Lower lobe of right lung (tissue), 2 donors: ENCODE results near the gene ABCA4. TPM values are rescaled to one million over a fixed set of nuclear protein-coding genes. Genes with fewer than 3 reads are reported as not detected.

Experiments
- ATAC-seq, 2 donors: fragments of 200-7000 bp; cut with Tn5 transposase; one replicate each; pipeline ENCODE4 v1.9.1; 2020 to 2022; ENCODE audit warnings: mild to moderate bottlenecking in 2 of 2, moderate library complexity in 2 of 2
- DNase-seq: peaks from one replicate; pipeline ENCODE4 v3.0.0-alpha.2; 2020
- H3K27ac ChIP-seq: fragments of 200-600 bp; one replicate; pipeline ENCODE4 v1.8.0; 2022
- H3K27me3 ChIP-seq: fragments of 200-600 bp; one replicate; pipeline ENCODE4 v1.8.0; 2022; ENCODE audit warnings: low read depth
- H3K36me3 ChIP-seq: fragments of 200-600 bp; one replicate; pipeline ENCODE4 v1.8.0; 2022; ENCODE audit warnings: mild to moderate bottlenecking
- H3K4me1 ChIP-seq: fragments of 200-600 bp; one replicate; pipeline ENCODE4 v1.8.0; 2022
- H3K4me3 ChIP-seq: fragments of 200-600 bp; one replicate; pipeline ENCODE4 v1.8.0; 2022; ENCODE audit warnings: mild to moderate bottlenecking
- H3K9me3 ChIP-seq: fragments of 200-600 bp; one replicate; pipeline ENCODE4 v1.8.0; 2022
- CTCF ChIP-seq: fragments of 200-600 bp; IDR thresholded peaks from one replicate; pipeline ENCODE4 v1.8.0; 2022; ENCODE audit warnings: antibody characterized with exemption, mild to moderate bottlenecking
- intact Hi-C: fragments of 100-400 bp; cut with DNase I; formaldehyde crosslinking; loops from one replicate; pipeline ENCODE4 v1.11.0; 2022
- total RNA-seq: library from RNA; stranded (reverse); fragmentation: NEBNext Ultra II Directional; extraction: Animal tissue kit (Norgen Biotek cat#: 25700); gene quantifications from one replicate; pipeline ENCODE4 v1.2.1, GENCODE V29; 2021
- donor health status: DM: no; HTN: yes; CAD: no; lungs with severe emphysema.

Gene ABCA4
- total RNA-seq, 1 donor from 2014 or later: 1.9 TPM

- intact Hi-C loops: no loop called here
- Histone ChIP-seq H3K4me3 (no peak overlapping the region), H3K36me3 (no peaks in the 10 kb centered on the region), H3K9me3 (no peaks in the 10 kb centered on the region), H3K4me1 (no peaks in the 10 kb centered on the region), H3K27ac (no peak overlapping the region), H3K27me3 (no peaks in the 10 kb centered on the region)
- ATAC-seq (no peak), DNase-seq (no peak)
- TF ChIP-seq CTCF: no peak
Observed at GRCh38 chr1:94121411-94121821, 468 bp upstream of the ABCA4 start.

GRCh38 chr1:94120570-94120901 is 412 bp downstream of the ABCA4 start:
- H3K27me3 ChIP-seq: no peaks in the 10 kb centered on the region
- DNase-seq: no peak
- H3K36me3 ChIP-seq: no peaks in the 10 kb centered on the region
- no peak overlapping the region for H3K27ac ChIP-seq
- no peak for ATAC-seq
- H3K4me3 ChIP-seq: no peak overlapping the region
- H3K4me1 ChIP-seq: no peaks in the 10 kb centered on the region
- intact Hi-C loops: no loop called here
- no peaks in the 10 kb centered on the region for H3K9me3 ChIP-seq
- TF ChIP-seq CTCF: no peak

- Histone ChIP-seq H3K4me1 (no peaks in the 10 kb centered on the region), H3K27ac (no peak overlapping the region), H3K9me3 (no peaks in the 10 kb centered on the region), H3K27me3 (no peaks in the 10 kb centered on the region), H3K4me3 (no peak overlapping the region), H3K36me3 (no peaks in the 10 kb centered on the region)
- TF ChIP-seq CTCF: no peak
- ATAC-seq: no peak
- DNase-seq: no peak
- intact Hi-C loops: no loop called here
Observed at GRCh38 chr1:94119796-94120569, 965 bp downstream of the ABCA4 start.

GRCh38 chr1:94119306-94119705 is 1.6 kb downstream of the ABCA4 start:
- no peak overlapping the region for H3K4me3 ChIP-seq
- H3K27ac ChIP-seq: no peak overlapping the region
- no peak for TF ChIP-seq CTCF
- H3K9me3 ChIP-seq: no peaks in the 10 kb centered on the region
- ATAC-seq: no peak
- intact Hi-C loops: no loop called here
- DNase-seq: no peak
- H3K4me1 ChIP-seq: no peaks in the 10 kb centered on the region
- H3K36me3 ChIP-seq: no peaks in the 10 kb centered on the region
- no peaks in the 10 kb centered on the region for H3K27me3 ChIP-seq

- TF ChIP-seq CTCF: no peak
- ATAC-seq: no peak
- no peak for DNase-seq
- no peak overlapping the region for H3K4me3 ChIP-seq
- H3K36me3 ChIP-seq: no peaks in the 10 kb centered on the region
- no peak overlapping the region for H3K27ac ChIP-seq
- no peaks in the 10 kb centered on the region for H3K4me1 ChIP-seq
- H3K9me3 ChIP-seq: no peaks in the 10 kb centered on the region
- intact Hi-C loops: no loop called here
- no peaks in the 10 kb centered on the region for H3K27me3 ChIP-seq
Observed at GRCh38 chr1:94118471-94118870, 2.5 kb downstream of the ABCA4 start.
